ENCODE data around the gene RGL1. TPM values are rescaled to one million over a fixed set of nuclear protein-coding genes. Genes with fewer than 3 reads are reported as not detected.

The RGL1 gene
- total RNA-seq, 1 experiment from 2014 or later = 1.3 TPM

DNA sequence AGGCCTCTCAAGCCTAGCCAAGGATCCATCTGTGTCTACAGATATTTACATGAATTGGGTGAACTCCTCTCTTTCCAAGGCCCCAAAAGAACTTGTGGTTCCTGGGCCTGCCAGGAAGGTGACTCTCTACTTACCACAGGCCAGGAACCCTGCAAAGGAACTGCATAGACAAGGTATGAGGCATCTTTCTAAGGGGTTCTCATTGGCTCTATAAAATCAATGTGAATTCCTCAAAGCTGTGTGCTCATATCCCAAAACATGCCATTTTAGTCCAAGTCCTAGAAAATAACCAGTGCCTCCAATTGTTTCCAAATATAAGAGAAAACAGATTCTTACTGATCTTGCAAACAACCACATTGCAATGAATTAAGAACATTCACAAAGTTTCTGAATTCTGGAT, 39.9 kb upstream of the RGL1 start:
- ATAC-seq (no peak), DNase-seq (ENCODE audit: low read depth, low spot score) (no peak)
- Histone ChIP-seq H3K79me2 (ENCODE audit: insufficient read depth, low read length) (no peaks in the 10 kb centered on the region), H3K36me3 (ENCODE audit: control insufficient read depth in 1 of 2, insufficient read depth in 2 of 2, low read length in 2 of 2) (no peaks in the 10 kb centered on the region), H3K9ac (ENCODE audit: low read length) (no peak overlapping the region), H3K9me3 (ENCODE audit: control insufficient read depth in 1 of 2, insufficient read depth in 1 of 2, low read depth in 1 of 2, low read length in 2 of 2) (peaks cover 0 to 3% of the 10 kb centered on the region in 2 experiments; a peak in 1 of 4 replicates), H3K27ac (ENCODE audit: low read depth, low read length) (no peak overlapping the region), H3K9me2 (ENCODE audit: insufficient read depth) (no peaks in the 10 kb centered on the region), H4K20me1 (ENCODE audit: insufficient read depth) (no peaks in the 10 kb centered on the region), H3K4me3 (replicated peaks in 1 of 2; ENCODE audit: low read depth in 1 of 2, low read length in 2 of 2) (no peak overlapping the region), H3K4me1 (ENCODE audit: control insufficient read depth in 1 of 2, insufficient read depth in 2 of 2, low read length in 2 of 2) (no peaks in the 10 kb centered on the region), H3K4me2 (ENCODE audit: low read length) (no peak overlapping the region), H2AFZ (ENCODE audit: low read depth, low read length, poor library complexity, severe bottlenecking) (no peak overlapping the region), H3K27me3 (ENCODE audit: insufficient read depth, low read length) (no peaks in the 10 kb centered on the region)
- no peak for TF ChIP-seq EGR1 (IDR thresholded peaks at IDR 0.05; ENCODE audit: low read depth)
- no peak for TF ChIP-seq CEBPB (IDR thresholded peaks at IDR 0.05; ENCODE audit: low read depth)
- no peak for TF ChIP-seq EZH2phosphoT487 (IDR thresholded peaks at IDR 0.05; ENCODE audit: borderline replicate concordance)
- TF ChIP-seq CTCF (IDR thresholded peaks at IDR 0.05 in 2 of 3, conservative IDR thresholded peaks at IDR 0.05 in 1 of 3; ENCODE audit: borderline replicate concordance in 1 of 3, insufficient read depth in 1 of 3, low read depth in 2 of 3, low read length in 2 of 3) = no peak
- no peak for TF ChIP-seq MAX (IDR thresholded peaks at IDR 0.05)
- no peak for TF ChIP-seq ZFX (IDR thresholded peaks at IDR 0.05)
- no peak for TF ChIP-seq POLR2AphosphoS5 (IDR thresholded peaks at IDR 0.05; ENCODE audit: low read depth, low read length)
- TF ChIP-seq ZNF274 (IDR thresholded peaks at IDR 0.05; ENCODE audit: low read depth, low read length) = no peak
- TF ChIP-seq SRF (IDR thresholded peaks at IDR 0.05; ENCODE audit: low read depth) = no peak
- TF ChIP-seq CBX3 (IDR thresholded peaks at IDR 0.05; ENCODE audit: low read depth) = no peak
- TF ChIP-seq SIN3A (IDR thresholded peaks at IDR 0.05; ENCODE audit: low read depth) = no peak
- TF ChIP-seq EZH2 (IDR thresholded peaks at IDR 0.05) = no peak
- TF ChIP-seq YY1 (IDR thresholded peaks at IDR 0.05; ENCODE audit: extremely low read depth, insufficient replicate concordance, low read depth, low read length) = no peak
- intact Hi-C loops (cut with micrococcal nuclease) = no loop called here
- ChIA-PET CTCF (no interaction called here), RAD21 (ENCODE audit: low non-redundant PET in 1 of 2, low total read pairs in 2 of 2, uncharacterized antibody in 2 of 2, unreplicated experiment in 2 of 2) (no interaction called here), POLR2A (no interaction called here)
- no TSS peak for BruUV-seq (replicated peaks)
